Astrocyte of the spinal cord (primary cell): ENCODE measurements around the gene ATXN7.
A peak's percentile ranks its signal among the peaks of the same experiment; 100 is the strongest.

Source experiments
- DNase-seq: peaks from one replicate; pipeline ENCODE4 v3.0.0; 2011; ENCODE audit warnings: low read depth, low spot score
- H3K4me3 ChIP-seq: 2 replicates; pipeline ENCODE4 v1.5.1; 2011; ENCODE audit warnings: low read depth, mild to moderate bottlenecking, low read length, moderate library complexity
- in situ Hi-C: cut with HindIII; loops from 2 replicates; pipeline ENCODE4 v1.10.0; 2017; ENCODE audit warnings: low sequenced_read_pairs
- TF ChIP-seq, protein P1 (sequence below): IDR thresholded peaks from 2 replicates; pipeline ENCODE4 v1.5.1; 2012; ENCODE audit warnings: low read depth, mild to moderate bottlenecking, low read length, inconsistent platforms

ATXN7 gene

DNA sequence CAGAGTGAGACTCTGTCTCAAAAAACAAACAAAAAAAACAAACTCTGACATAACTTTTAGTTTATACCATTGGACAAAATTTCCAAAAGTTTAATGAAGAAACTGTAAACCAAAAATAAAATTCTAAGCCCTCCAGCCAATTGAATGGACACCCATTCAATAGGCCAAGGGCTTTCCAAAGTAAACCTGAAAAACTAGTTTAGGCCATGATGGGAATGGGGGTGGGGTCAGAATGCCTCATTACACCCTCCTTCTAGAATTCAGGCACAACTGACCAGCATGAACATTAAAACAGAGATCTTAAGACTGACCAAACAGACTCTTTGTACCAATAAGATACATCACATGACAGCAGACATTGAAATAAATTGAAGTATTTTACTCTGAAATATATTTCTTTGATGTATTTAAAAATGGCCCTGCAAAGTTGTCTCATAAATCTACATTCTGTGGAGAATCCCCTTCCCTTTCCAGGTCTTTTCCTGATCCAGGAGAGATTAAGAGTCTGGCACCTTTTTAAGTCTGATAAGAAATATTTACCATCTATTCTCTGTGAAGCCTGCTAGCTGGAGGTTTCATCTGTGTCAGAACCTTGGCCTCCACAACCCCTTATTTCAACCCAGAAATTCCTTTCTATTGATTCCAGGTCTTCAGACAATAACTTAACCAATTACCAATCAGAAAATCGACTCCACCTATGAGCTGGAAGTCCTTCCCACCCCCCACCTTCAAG, 15.8 kb upstream of the ATXN7 start:
- DNase-seq, result no peak
- H3K4me3 ChIP-seq, result no peak overlapping the region
- in situ Hi-C loops, result no loop called here
- TF ChIP-seq, protein P1, sequence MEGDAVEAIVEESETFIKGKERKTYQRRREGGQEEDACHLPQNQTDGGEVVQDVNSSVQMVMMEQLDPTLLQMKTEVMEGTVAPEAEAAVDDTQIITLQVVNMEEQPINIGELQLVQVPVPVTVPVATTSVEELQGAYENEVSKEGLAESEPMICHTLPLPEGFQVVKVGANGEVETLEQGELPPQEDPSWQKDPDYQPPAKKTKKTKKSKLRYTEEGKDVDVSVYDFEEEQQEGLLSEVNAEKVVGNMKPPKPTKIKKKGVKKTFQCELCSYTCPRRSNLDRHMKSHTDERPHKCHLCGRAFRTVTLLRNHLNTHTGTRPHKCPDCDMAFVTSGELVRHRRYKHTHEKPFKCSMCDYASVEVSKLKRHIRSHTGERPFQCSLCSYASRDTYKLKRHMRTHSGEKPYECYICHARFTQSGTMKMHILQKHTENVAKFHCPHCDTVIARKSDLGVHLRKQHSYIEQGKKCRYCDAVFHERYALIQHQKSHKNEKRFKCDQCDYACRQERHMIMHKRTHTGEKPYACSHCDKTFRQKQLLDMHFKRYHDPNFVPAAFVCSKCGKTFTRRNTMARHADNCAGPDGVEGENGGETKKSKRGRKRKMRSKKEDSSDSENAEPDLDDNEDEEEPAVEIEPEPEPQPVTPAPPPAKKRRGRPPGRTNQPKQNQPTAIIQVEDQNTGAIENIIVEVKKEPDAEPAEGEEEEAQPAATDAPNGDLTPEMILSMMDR, result no peak

DNA sequence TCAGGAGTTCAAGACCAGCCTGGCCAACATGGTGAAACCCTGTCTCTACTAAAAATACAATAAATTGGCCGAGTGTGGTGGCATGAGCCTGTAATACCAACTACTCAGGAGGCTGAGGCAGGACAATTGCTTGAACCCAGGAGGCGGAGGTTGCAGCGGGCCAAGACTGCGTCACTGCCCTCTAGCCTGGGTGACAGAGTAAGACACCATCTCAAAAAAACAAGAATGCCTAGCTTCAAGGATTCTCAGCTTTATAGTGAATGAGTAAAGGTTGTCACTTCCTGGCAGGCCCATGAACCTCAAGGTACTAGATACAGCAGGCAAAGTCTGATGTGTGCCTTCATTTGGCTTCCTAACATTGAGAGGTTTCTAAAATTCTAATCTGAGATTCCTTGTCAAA, 14.5 kb upstream of the ATXN7 start:
- in situ Hi-C loops, result no loop called here
- TF ChIP-seq, protein P1, result no peak
- DNase-seq, result no peak
- no peak overlapping the region for H3K4me3 ChIP-seq

DNA sequence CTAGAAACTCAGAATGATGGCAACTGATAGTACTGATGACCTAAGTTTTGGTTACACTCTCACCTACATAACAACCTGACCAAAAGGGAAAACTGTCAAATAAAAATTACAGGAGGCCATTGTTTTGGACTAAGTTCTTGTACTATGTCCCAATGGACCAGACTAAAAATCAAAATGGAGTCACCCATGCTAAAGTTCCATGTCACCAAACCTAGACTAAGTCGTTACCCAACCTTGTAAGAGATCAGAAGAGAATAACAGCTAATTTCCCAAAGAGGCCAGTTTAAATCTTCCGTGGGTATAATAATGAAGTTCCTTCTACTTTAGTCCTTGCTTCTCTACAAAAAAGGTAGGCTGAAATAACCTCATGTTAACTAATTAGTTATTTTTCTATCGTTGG, 12.4 kb upstream of the ATXN7 start:
- H3K4me3 ChIP-seq, result no peak overlapping the region

DNA sequence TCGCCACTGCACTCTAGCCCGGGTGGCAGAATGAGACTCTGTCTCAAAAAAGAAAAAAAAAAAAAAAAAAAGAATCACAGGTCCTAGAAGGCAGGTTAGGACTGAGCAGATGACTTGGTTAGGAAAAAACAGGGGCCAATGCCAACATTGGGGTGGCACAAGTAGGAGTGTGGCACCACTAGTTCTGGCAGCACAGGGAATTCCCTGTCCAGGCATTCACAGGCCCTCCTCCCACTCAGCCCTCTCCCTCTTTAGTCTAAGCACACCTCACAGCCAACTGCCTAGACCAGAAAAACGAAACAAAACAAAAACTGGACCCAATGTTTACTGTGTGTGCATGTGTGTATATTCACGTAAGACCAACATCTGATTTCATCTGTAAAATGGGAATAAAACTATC, 10.6 kb upstream of the ATXN7 start:
- TF ChIP-seq, protein P1, result no peak
- no peak overlapping the region for H3K4me3 ChIP-seq
- in situ Hi-C loops, result no loop called here
- DNase-seq, result no peak

More for the DNA sequence above, 12.4 kb upstream of the ATXN7 start:
- DNase-seq, result no peak
- TF ChIP-seq, protein P1, result no peak
- in situ Hi-C loops, result no loop called here

DNA sequence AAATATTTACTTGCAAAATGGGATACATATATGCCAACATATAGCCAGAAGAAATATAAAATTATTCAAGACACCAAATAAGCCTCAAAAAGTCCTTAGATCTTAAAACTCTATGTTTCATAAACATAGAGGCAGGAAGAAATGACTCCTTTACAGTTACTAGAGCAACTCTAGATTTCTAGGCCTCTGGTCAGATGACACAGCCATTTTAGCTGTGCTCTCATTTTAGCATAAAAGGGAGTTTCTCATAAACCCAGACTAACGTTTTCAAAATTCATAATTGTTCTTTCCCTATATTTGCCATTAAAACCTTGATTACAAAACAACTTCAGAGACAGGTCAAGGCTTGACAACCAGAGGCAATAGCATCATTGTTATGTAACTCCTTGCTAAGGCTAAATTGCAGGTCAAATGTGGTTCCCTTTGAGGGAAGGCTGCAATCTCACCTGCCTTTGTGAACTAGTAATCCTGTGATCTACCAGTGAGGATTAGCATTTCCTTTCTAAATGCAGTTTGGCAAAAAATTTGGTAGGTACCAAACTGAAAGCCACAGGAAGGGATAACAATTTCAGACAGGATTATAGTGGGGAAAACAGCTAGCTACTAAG, 8.2 kb upstream of the ATXN7 start:
- no peak overlapping the region for H3K4me3 ChIP-seq
- DNase-seq, result no peak
- TF ChIP-seq, protein P1, result no peak
- in situ Hi-C loops, result no loop called here

DNA sequence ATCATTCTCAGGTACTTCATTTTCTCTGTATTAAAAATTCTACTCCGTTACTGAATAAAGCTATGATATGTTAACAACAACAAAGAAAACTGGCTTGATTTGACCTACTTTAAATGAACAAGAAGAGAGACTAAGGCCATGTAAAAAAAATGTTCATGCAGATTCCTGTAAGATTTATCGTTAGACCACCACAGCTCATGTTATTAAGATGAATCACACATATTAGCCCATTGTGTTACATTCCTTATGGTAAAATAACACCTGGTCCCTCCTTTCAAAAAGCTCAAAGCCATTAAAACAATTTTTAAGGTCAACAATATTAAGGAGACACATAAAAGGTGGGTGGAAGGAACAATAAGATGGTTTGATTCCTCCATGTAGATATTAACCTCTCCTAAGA, 6.4 kb upstream of the ATXN7 start:
- in situ Hi-C loops, result no loop called here
- peak; percentile 22 for DNase-seq
- TF ChIP-seq, protein P1, result no peak

More for the DNA sequence above, 6.4 kb upstream of the ATXN7 start:
- no peak overlapping the region for H3K4me3 ChIP-seq
